H1 (cell line): Measurements from ENCODE around the gene GLT8D2. TPM values are rescaled to one million over a fixed set of nuclear protein-coding genes. Genes with fewer than 3 reads are reported as not detected.
A peak's percentile ranks its signal among the peaks of the same experiment; 100 is the strongest.

Experiments
- CTCF ChIA-PET: fragments of 300-600 bp; sonication (Branson Sonifier 250); formaldehyde crosslinking; loops from one replicate; lab custom pipeline; 2021; ENCODE audit not compliant: partially characterized antibody; lab: Charles Lee
- POLR2A ChIA-PET: fragments of 300-600 bp; sonication (Branson Sonifier 250); formaldehyde crosslinking; loops from one replicate; lab custom pipeline; 2021; ENCODE audit warnings: inconsistent platforms; ENCODE audit not compliant: partially characterized antibody; lab: Charles Lee
- DNase-seq, 2 experiments: peaks; one replicate each; pipeline versions ENCODE4 v3.0.0 to v3.0.0-alpha.2; 2010 to 2022; ENCODE audit warnings: low spot score in 2 of 2, low read depth in 1 of 2, mixed read lengths in 1 of 2
- FAIRE-seq: peaks from 2 replicates; lab custom pipeline; 2011; peaks lifted over from hg19 to GRCh38; lab: Jason Lieb, UNC
- H2AFZ ChIP-seq: 2 replicates; pipeline ENCODE4 v1.8.1; 2012; ENCODE audit warnings: low read length, inconsistent platforms
- H2AK5ac ChIP-seq: 2 replicates; pipeline ENCODE4 v1.6.1; 2013; ENCODE audit warnings: low read depth, low read length
- H2BK120ac ChIP-seq: replicated peaks from 2 replicates; pipeline ENCODE3; 2013; ENCODE audit warnings: low read depth, low read length, inconsistent platforms
- H2BK12ac ChIP-seq: 2 replicates; pipeline ENCODE4 v1.6.1; 2013; ENCODE audit warnings: low read depth, low read length
- H2BK15ac ChIP-seq: 2 replicates; pipeline ENCODE4 v1.6.1; 2013; ENCODE audit warnings: low read length
- H2BK20ac ChIP-seq: 2 replicates; pipeline ENCODE4 v1.6.1; 2013; ENCODE audit warnings: low read length
- H2BK5ac ChIP-seq: 2 replicates; pipeline ENCODE4 v1.6.1; 2013; ENCODE audit warnings: low read depth, low read length
- H3K14ac ChIP-seq: 2 replicates; pipeline ENCODE4 v1.6.1; 2013; ENCODE audit warnings: inconsistent platforms; ENCODE audit not compliant: insufficient read length
- H3K18ac ChIP-seq: 2 replicates; pipeline ENCODE4 v1.6.1; 2013; ENCODE audit warnings: low read length; ENCODE audit errors: extremely low read depth
- H3K23ac ChIP-seq: 2 replicates; pipeline ENCODE4 v1.6.1; 2013; ENCODE audit warnings: inconsistent platforms; ENCODE audit not compliant: insufficient read length
- H3K23me2 ChIP-seq: 2 replicates; pipeline ENCODE4 v1.6.1; 2013; ENCODE audit warnings: low read depth, low read length
- H3K27ac ChIP-seq: 2 replicates; pipeline ENCODE4 v1.6.1; 2011; ENCODE audit warnings: low read depth, low read length, inconsistent platforms
- H3K27me3 ChIP-seq, 4 experiments: replicated peaks in 1 of 4; 1 replicate in 1 of 4; 2 replicates in 3 of 4; pipeline versions ENCODE4 v1.6.1 to v1.8.1; 2011 to 2013; ENCODE audit warnings: low read length in 3 of 4, mild to moderate bottlenecking in 3 of 4, inconsistent platforms in 2 of 4, mixed read lengths in 2 of 4, moderate library complexity in 1 of 4; ENCODE audit not compliant: control insufficient read depth in 3 of 4, insufficient read depth in 3 of 4; ENCODE audit errors: extremely low read depth in 1 of 4
- H3K36me3 ChIP-seq, 4 experiments: 2 replicates each; pipeline versions ENCODE4 v1.6.1 to v1.8.1; 2011 to 2013; ENCODE audit warnings: mild to moderate bottlenecking in 4 of 4, low read length in 3 of 4, moderate library complexity in 2 of 4, control low read depth in 1 of 4, inconsistent platforms in 1 of 4; ENCODE audit not compliant: insufficient read depth in 4 of 4, control insufficient read depth in 2 of 4
- H3K4ac ChIP-seq: replicated peaks from 2 replicates; pipeline ENCODE3; 2013; ENCODE audit warnings: low read length, low read depth, mixed read lengths, inconsistent platforms; ENCODE audit not compliant: insufficient read length
- H3K4me1 ChIP-seq, 4 experiments: replicated peaks in 1 of 4; 1 replicate in 1 of 4; 2 replicates in 3 of 4; pipeline versions ENCODE4 v1.6.1 to v1.8.1; 2011 to 2013; ENCODE audit warnings: low read length in 3 of 4, inconsistent platforms in 2 of 4, mixed read lengths in 1 of 4; ENCODE audit not compliant: insufficient read depth in 4 of 4, control insufficient read depth in 3 of 4
- H3K4me2 ChIP-seq, 2 experiments: 2 replicates each; pipeline versions ENCODE4 v1.6.1 to v1.8.1; 2011 to 2013; ENCODE audit warnings: low read depth in 2 of 2, low read length in 2 of 2, control low read depth in 1 of 2, inconsistent platforms in 1 of 2, mild to moderate bottlenecking in 1 of 2; ENCODE audit not compliant: insufficient read depth in 1 of 2
- H3K4me3 ChIP-seq, 4 experiments: fragments of 200-600, 300-600 bp in 1 of 4; sonication (generic), shearing (Covaris generic), sonication (Bioruptor Twin) in 1 of 4; 2 replicates each; pipeline versions ENCODE4 v1.5.1 to v1.8.1; 2011 to 2016; ENCODE audit warnings: low read length in 4 of 4, low read depth in 3 of 4, control low read depth in 2 of 4, inconsistent platforms in 2 of 4, mild to moderate bottlenecking in 2 of 4, mixed read lengths in 1 of 4, moderate library complexity in 1 of 4; ENCODE audit not compliant: insufficient read depth in 2 of 4; ENCODE audit errors: extremely low read depth in 1 of 4
- H3K56ac ChIP-seq: replicated peaks from 2 replicates; pipeline ENCODE3; 2013; ENCODE audit warnings: low read depth, mild to moderate bottlenecking, mixed read lengths, low read length, inconsistent platforms; ENCODE audit not compliant: insufficient read length
- H3K79me1 ChIP-seq: 2 replicates; pipeline ENCODE4 v1.6.1; 2013; ENCODE audit warnings: low read depth, low read length, control low read depth
- H3K79me2 ChIP-seq, 2 experiments: 2 replicates each; pipeline versions ENCODE4 v1.6.1 to v1.8.1; 2012 to 2013; ENCODE audit warnings: low read length in 2 of 2, mild to moderate bottlenecking in 2 of 2, inconsistent platforms in 1 of 2; ENCODE audit not compliant: insufficient read depth in 2 of 2, control insufficient read depth in 1 of 2
- H3K9ac ChIP-seq, 4 experiments: replicated peaks in 1 of 4; 1 replicate in 1 of 4; 2 replicates in 3 of 4; pipeline versions ENCODE4 v1.6.1 to v1.8.1; 2011 to 2013; ENCODE audit warnings: low read depth in 3 of 4, low read length in 3 of 4, control low read depth in 2 of 4, mild to moderate bottlenecking in 2 of 4, moderate library complexity in 2 of 4, inconsistent platforms in 1 of 4; ENCODE audit errors: extremely low read depth in 1 of 4
- H3K9me3 ChIP-seq, 2 experiments: 2 replicates each; pipeline versions ENCODE4 v1.6.1 to v1.8.1; 2012 to 2013; ENCODE audit warnings: mild to moderate bottlenecking in 2 of 2, moderate library complexity in 2 of 2, control low read depth in 1 of 2, inconsistent platforms in 1 of 2, low read depth in 1 of 2, low read length in 1 of 2, mixed read lengths in 1 of 2; ENCODE audit not compliant: insufficient read depth in 2 of 2
- H4K20me1 ChIP-seq, 2 experiments: replicated peaks in 1 of 2; 2 replicates each; pipeline versions ENCODE3 to v1.8.1; 2011 to 2013; ENCODE audit warnings: inconsistent platforms in 2 of 2, low read length in 2 of 2, mild to moderate bottlenecking in 1 of 2; ENCODE audit not compliant: insufficient read depth in 2 of 2, control insufficient read depth in 1 of 2
- H4K5ac ChIP-seq: 2 replicates; pipeline ENCODE4 v1.6.1; 2013; ENCODE audit warnings: low read length, low read depth, mixed read lengths, inconsistent platforms; ENCODE audit not compliant: insufficient read length
- H4K8ac ChIP-seq: 2 replicates; pipeline ENCODE4 v1.8.0; 2013; ENCODE audit warnings: mild to moderate bottlenecking, moderate library complexity, low read length, inconsistent platforms; ENCODE audit not compliant: insufficient read depth; ENCODE audit errors: extremely low read depth
- H4K91ac ChIP-seq: replicated peaks from 2 replicates; pipeline ENCODE3; 2013; ENCODE audit warnings: low read length, mixed read lengths, inconsistent platforms; ENCODE audit not compliant: insufficient read length
- EZH2 ChIP-seq: fragments of 200-600 bp; sonication (generic); IDR thresholded peaks from 2 replicates; pipeline ENCODE4 v1.7.1; 2012; ENCODE audit warnings: low read depth, mild to moderate bottlenecking, moderate library complexity, low read length, inconsistent platforms; ENCODE audit not compliant: severe bottlenecking
- TAF1 ChIP-seq: IDR thresholded peaks from 2 replicates; pipeline ENCODE4 v1.6.1; 2011; ENCODE audit warnings: mild to moderate bottlenecking, low read depth, low read length
- WGBS, 2 experiments: shearing (Covaris generic) in 1 of 2; methylation state at CpG; one replicate each; pipeline versions ENCODE4 v1.1.6 to v1.1.7; 2013 to 2015; ENCODE audit warnings: low lambda C conversion rate in 2 of 2, mixed read lengths in 2 of 2, inconsistent platforms in 1 of 2, low coverage in 1 of 2, missing lambda C conversion rate in 1 of 2; ENCODE audit not compliant: insufficient replicate concordance in 2 of 2, insufficient coverage in 1 of 2, insufficient read length in 1 of 2; ENCODE audit errors: extremely low coverage in 1 of 2, missing lambda C conversion rate in 1 of 2; 5-methylcytosine and 5-hydroxymethylcytosine counted together
- polyA plus RNA-seq, 7 experiments: library from polyadenylated mRNA; depleted of rRNA in 3 of 7; stranded (reverse) in 5 of 7; unstranded in 2 of 7; fragments of >200 nt in 5 of 7; fragments of 200-250 nt in 2 of 7; gene quantifications; 1 replicate in 5 of 7; 2 replicates in 1 of 7; 4 replicates in 1 of 7; pipeline versions ENCODE4 v1.2.1 to v1.2.3, GENCODE V29; 2011 to 2013; ENCODE audit warnings: missing spikeins in 2 of 7, mixed read lengths in 2 of 7
- total RNA-seq: library from RNA; stranded (reverse); fragmentation: NEBNext Ultra II Directional; extraction: Animal tissue kit (Norgen Biotek cat#: 25700); gene quantifications from 2 replicates; pipeline ENCODE4 v1.2.1, GENCODE V29; 2021

GLT8D2 gene
- total and polyA plus RNA-seq, 2 of the 8 experiments (the other 6 are each of a cell fraction or from before 2014, with no cell fraction given) = 6.8 to 9.8 TPM

DNA sequence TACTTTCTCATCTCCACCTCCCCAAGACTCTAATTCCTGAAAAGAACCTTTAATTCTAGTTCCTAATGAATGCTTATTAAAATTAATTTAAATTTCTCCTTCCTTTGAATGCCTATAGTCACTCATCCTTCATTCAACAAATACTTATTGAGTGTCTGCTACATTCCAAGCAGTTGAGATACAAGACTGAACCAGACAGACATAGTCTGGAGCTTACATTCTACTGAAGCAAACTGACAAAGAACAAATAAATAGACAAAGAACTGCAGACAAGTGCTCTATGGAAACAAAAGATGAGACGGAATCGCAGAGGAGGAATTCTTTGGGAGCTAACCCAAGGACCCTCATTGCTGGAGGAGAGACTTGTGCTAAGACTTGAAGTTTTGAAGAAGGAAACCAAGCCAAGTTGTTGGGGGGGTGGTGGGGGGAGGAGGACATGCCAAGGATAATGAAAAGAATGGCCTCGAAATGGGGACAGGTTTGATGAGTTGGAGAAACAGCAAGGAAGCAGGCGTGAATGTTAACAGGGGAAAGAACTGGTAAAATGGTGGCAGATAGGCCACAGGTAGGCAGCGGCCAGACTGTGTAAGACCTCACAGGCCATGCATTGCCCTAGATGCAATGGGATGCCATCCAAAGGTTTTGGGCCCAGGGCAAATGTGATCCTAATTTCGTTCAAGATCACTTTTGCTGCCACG lies 94.0 kb downstream of the GLT8D2 start:
- Histone ChIP-seq H3K14ac (no peak overlapping the region), H3K4ac (peak overlapping the region; percentile 81), H4K8ac (no peak overlapping the region), H2BK120ac (no peak overlapping the region), H3K4me1 (peaks cover 0 to 7% (median 2%) of the 10 kb centered on the region in 4 experiments; a peak in 3 of 7 replicates), H3K9me3 (no peaks in the 10 kb centered on the region), H3K79me1 (0 out of 2 replicates have a peak, but pooled peaks cover 2% of the 10 kb centered on the region), H2AFZ (no peak overlapping the region), H2BK20ac (no peak overlapping the region), H2AK5ac (peak overlapping the region; percentile 43; the same call in 1 of the 2 replicates), H3K36me3 (peaks cover 0 to 36% (median 17%) of the 10 kb centered on the region in 4 experiments; a peak in 6 of 8 replicates), H3K4me2 (peak overlapping the region; percentile 97 to 98), H4K5ac (peak overlapping the region; percentile 78), H3K9ac (peak overlapping the region; percentile 57 to 94 (median 92)), H3K79me2 (peaks cover 9 to 32% of the 10 kb centered on the region in 2 experiments), H3K23me2 (peaks cover 7% of the 10 kb centered on the region), H3K23ac (no peak overlapping the region), H2BK15ac (no peak overlapping the region), H3K18ac (peak overlapping the region; percentile 4; the same call in 1 of the 2 replicates), H3K27ac (peak overlapping the region; percentile 86), H3K56ac (no peak overlapping the region), H2BK5ac (peak overlapping the region; percentile 95), H3K27me3 (no peaks in the 10 kb centered on the region), H4K20me1 (peaks cover 0 to 8% of the 10 kb centered on the region in 2 experiments), H3K4me3 (peak overlapping the region; percentile 57 to 97 (median 92)), H4K91ac (peak overlapping the region; percentile 82), H2BK12ac (no peak overlapping the region)
- DNase-seq (no peak), FAIRE-seq (no peak)
- ChIA-PET CTCF (interaction anchor here (0.6 to 2.1 kb wide), 9 partner anchors 9 to 332 kb away, joined by 3 to 4 read pairs (median 3); no protein-coding TSS in a partner anchor), POLR2A (interaction anchor here (0.5 to 6.2 kb wide), 18 partner anchors 9 to 182 kb away, joined by 3 to 141 read pairs (median 6); partner anchors contain the start of genes HSP90B1, NFYB and TDG)
- no peak for TF ChIP-seq EZH2
- no peak for TF ChIP-seq TAF1
- WGBS, 2 experiments = 31% methylated on average over 7 of the region's 7 CpGs; no CpG with 5 or more reads in 1 of the 2 experiments
